NCI-H510A (cell line): Measurements from ENCODE around the gene KBTBD3.

Source experiments
- DNase-seq: peaks from one replicate; lab custom pipeline; 2025; lab: John Stamatoyannopoulos, UW

Gene KBTBD3

DNA sequence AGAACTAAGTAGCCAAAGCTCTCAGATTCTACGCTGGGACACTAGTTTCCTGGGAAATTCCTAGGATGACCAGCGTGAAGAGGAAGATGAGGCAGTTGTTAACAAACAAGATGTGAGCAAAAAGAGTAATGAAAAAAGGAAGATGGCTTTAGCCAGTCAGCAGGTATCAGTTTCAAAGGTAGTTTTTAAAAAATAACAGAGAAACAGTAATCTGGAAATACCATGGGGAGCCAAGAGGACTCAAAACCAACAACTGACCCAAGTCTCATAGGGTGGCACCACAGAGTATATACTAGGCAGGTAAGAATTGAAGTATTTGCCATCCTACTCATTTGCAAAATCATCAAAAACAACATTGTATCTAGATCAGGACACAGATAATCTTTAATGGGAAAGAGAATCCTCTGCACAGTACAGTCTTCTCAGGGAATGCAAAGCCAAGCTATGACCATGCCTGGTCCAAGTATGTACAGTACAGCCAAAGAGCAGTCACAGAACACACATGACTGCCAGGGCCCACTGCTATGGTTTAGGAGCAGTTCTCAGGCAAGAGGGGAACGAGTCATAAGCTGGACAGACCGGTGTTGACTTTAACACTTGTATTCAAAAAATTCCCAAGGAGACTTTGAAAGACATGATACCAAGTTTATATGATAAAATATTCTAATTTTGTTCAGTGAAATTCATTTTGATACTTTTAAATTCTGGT lies 75.7 kb downstream of the KBTBD3 start:
- no peak for DNase-seq
